Testis (tissue), 2 donors: ENCODE measurements around the gene WLS.

ENCODE experiments used
- POLR2A ChIP-seq: fragments of 450-650 bp; IDR thresholded peaks from one replicate; pipeline ENCODE4 v1.6.1; 2017; ENCODE audit warnings: antibody characterized with exemption, mild to moderate bottlenecking, moderate library complexity
- TF ChIP-seq, protein P1 (sequence below), 3 experiments: fragments of 450-650 bp in 2 of 3; fragments of 200-600 bp in 1 of 3; sonication (generic) in 1 of 3; IDR thresholded peaks; one replicate each; pipeline ENCODE4 v1.5.1; 2016 to 2019; ENCODE audit warnings: antibody characterized with exemption in 3 of 3, mild to moderate bottlenecking in 2 of 3, moderate library complexity in 1 of 3

DNA sequence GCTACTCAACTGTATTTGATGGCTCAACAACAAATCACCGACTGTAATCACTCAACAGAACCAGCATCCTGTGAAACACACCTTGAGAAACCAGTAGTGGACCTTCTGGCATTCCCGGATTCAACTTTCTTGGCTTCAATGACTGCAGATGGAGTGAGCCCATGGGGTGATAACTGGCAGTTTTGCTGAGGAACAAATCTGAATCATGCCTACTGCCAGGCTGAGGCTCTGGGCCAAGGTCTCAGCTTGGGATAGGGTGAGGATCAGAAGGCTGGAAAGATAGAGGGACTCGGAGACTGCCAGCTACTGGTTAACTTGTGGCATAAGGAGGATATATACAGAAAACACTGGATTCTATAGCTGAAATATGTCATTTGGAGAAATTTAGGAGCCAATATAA, 118.4 kb downstream of the WLS start:
- TF ChIP-seq, protein P1, sequence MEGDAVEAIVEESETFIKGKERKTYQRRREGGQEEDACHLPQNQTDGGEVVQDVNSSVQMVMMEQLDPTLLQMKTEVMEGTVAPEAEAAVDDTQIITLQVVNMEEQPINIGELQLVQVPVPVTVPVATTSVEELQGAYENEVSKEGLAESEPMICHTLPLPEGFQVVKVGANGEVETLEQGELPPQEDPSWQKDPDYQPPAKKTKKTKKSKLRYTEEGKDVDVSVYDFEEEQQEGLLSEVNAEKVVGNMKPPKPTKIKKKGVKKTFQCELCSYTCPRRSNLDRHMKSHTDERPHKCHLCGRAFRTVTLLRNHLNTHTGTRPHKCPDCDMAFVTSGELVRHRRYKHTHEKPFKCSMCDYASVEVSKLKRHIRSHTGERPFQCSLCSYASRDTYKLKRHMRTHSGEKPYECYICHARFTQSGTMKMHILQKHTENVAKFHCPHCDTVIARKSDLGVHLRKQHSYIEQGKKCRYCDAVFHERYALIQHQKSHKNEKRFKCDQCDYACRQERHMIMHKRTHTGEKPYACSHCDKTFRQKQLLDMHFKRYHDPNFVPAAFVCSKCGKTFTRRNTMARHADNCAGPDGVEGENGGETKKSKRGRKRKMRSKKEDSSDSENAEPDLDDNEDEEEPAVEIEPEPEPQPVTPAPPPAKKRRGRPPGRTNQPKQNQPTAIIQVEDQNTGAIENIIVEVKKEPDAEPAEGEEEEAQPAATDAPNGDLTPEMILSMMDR (IDR thresholded peaks at IDR 0.05): no peak
- TF ChIP-seq POLR2A: no peak
